Activated naive CD4-positive, alpha-beta T cell treated with anti-CD3 and anti-CD28 coated beads, Interleukin-2, amount 50 U/mL, for 16 hours (primary cell): ENCODE data around the gene RNF11.
A peak's percentile ranks its signal among the peaks of the same experiment; 100 is the strongest.
"Not testable (repeated sequence)": the region's sequence is repeated elsewhere in the genome, so short reads cannot be mapped to it uniquely, and the experiment has no call there.

ENCODE experiments used
- DNase-seq: peaks from one replicate; pipeline ENCODE4 v3.0.0-alpha.2; 2020

Gene RNF11

GRCh38 chr1:51235673-51236530 lies at the start of gene RNF11:
Gene RNF11 (plus strand): TSS chr1:51236273. CDS start chr1:51236757, 484 bp downstream.
- DNase-seq, result peak; percentile 94

GRCh38 chr1:51188230-51188629 lies 47.8 kb upstream of the RNF11 start:
- DNase-seq, result no peak

- peak; percentile 29 for DNase-seq
These were observed 46.5 kb upstream of the RNF11 start for GRCh38 chr1:51189421-51190073.

- DNase-seq, result no peak
These were observed 45.1 kb upstream of the RNF11 start for GRCh38 chr1:51190961-51191360.

- peak; percentile 54 for DNase-seq
These were observed 43.7 kb upstream of the RNF11 start for GRCh38 chr1:51192213-51192843.

GRCh38 chr1:51193564-51193963 lies 42.5 kb upstream of the RNF11 start:
- DNase-seq, result no peak

GRCh38 chr1:51203121-51203873 lies 32.8 kb upstream of the RNF11 start:
- DNase-seq, result no peak

- no peak for DNase-seq
These were observed 32.2 kb upstream of the RNF11 start for GRCh38 chr1:51203874-51204245.

GRCh38 chr1:51210055-51210454 lies 26.0 kb upstream of the RNF11 start:
- no peak for DNase-seq

GRCh38 chr1:51210676-51211075 lies 25.4 kb upstream of the RNF11 start:
- no peak for DNase-seq

- DNase-seq, result no peak
These were observed 21.4 kb upstream of the RNF11 start for GRCh38 chr1:51214615-51215131.

GRCh38 chr1:51215169-51215568 lies 20.9 kb upstream of the RNF11 start:
- DNase-seq, result no peak

GRCh38 chr1:51216631-51217030 lies 19.4 kb upstream of the RNF11 start:
- no peak for DNase-seq

- no peak for DNase-seq
These were observed 19.0 kb upstream of the RNF11 start for GRCh38 chr1:51217101-51217500.

GRCh38 chr1:51218570-51218969 lies 17.5 kb upstream of the RNF11 start:
- DNase-seq, result no peak

- DNase-seq, result no peak
These were observed 17.1 kb upstream of the RNF11 start for GRCh38 chr1:51219022-51219421.

- not testable (repeated sequence) for DNase-seq
These were observed 14.5 kb upstream of the RNF11 start for GRCh38 chr1:51221529-51221928.

- DNase-seq, result no peak
These were observed 13.8 kb upstream of the RNF11 start for GRCh38 chr1:51222136-51222787.

- no peak for DNase-seq
These were observed 13.3 kb upstream of the RNF11 start for GRCh38 chr1:51222809-51223208.

- no peak for DNase-seq
These were observed 11.8 kb upstream of the RNF11 start for GRCh38 chr1:51224255-51224654.

- not testable (repeated sequence) for DNase-seq
These were observed 8.7 kb upstream of the RNF11 start for GRCh38 chr1:51227231-51227960.

- DNase-seq, result not testable (repeated sequence)
These were observed 7.6 kb upstream of the RNF11 start for GRCh38 chr1:51228471-51228870.
